Choroid plexus epithelial cell (primary cell): Measurements from ENCODE around the gene MTA1.

Experiments used
- DNase-seq: peaks from one replicate; pipeline ENCODE4 v3.0.0-alpha.2; 2010; ENCODE audit warnings: low read depth
- H3K4me3 ChIP-seq: 2 replicates; pipeline ENCODE4 v1.5.1; 2011; ENCODE audit warnings: low read depth, mild to moderate bottlenecking, control low read depth, low read length, moderate library complexity
- TF ChIP-seq, protein P1 (sequence below): conservative IDR thresholded peaks from 2 replicates; pipeline ENCODE4 v1.5.1; 2011; ENCODE audit warnings: low read depth, mild to moderate bottlenecking, control low read depth, inconsistent platforms, low read length, moderate library complexity

The MTA1 gene

GRCh38 chr14:105378873-105379685, 40.5 kb upstream of the MTA1 start:
- TF ChIP-seq, protein P1, sequence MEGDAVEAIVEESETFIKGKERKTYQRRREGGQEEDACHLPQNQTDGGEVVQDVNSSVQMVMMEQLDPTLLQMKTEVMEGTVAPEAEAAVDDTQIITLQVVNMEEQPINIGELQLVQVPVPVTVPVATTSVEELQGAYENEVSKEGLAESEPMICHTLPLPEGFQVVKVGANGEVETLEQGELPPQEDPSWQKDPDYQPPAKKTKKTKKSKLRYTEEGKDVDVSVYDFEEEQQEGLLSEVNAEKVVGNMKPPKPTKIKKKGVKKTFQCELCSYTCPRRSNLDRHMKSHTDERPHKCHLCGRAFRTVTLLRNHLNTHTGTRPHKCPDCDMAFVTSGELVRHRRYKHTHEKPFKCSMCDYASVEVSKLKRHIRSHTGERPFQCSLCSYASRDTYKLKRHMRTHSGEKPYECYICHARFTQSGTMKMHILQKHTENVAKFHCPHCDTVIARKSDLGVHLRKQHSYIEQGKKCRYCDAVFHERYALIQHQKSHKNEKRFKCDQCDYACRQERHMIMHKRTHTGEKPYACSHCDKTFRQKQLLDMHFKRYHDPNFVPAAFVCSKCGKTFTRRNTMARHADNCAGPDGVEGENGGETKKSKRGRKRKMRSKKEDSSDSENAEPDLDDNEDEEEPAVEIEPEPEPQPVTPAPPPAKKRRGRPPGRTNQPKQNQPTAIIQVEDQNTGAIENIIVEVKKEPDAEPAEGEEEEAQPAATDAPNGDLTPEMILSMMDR: no peak
- DNase-seq: no peak
- no peak overlapping the region for H3K4me3 ChIP-seq

DNA sequence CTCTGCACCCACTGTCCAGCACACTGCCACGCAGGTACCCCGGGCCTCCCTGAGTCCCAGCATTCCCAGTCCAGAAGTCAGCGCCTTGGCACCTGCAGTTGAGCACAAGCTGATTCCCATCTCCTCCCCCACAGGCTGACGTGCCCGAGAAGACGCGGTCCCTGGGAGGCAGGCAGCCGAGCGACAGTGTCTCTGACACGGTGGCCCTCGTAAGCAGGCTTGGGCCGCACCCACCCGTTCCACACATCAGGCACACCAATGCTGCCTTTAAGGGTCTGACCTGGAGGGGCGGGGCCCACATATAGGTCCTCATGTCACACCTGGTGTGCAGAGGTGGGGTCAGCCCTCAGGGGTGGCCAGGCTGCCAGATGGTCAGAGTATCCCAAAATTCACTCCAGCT, 39.7 kb upstream of the MTA1 start:
- DNase-seq: no peak
- TF ChIP-seq, protein P1: no peak

GRCh38 chr14:105380756-105381155, 38.9 kb upstream of the MTA1 start:
- H3K4me3 ChIP-seq: no peak overlapping the region
- no peak for DNase-seq
- TF ChIP-seq, protein P1: no peak

More for the DNA sequence above, 39.7 kb upstream of the MTA1 start:
- H3K4me3 ChIP-seq: no peak overlapping the region

GRCh38 chr14:105381446-105382342, 37.9 kb upstream of the MTA1 start:
- H3K4me3 ChIP-seq: no peak overlapping the region
- TF ChIP-seq, protein P1: no peak
- DNase-seq: no peak

DNA sequence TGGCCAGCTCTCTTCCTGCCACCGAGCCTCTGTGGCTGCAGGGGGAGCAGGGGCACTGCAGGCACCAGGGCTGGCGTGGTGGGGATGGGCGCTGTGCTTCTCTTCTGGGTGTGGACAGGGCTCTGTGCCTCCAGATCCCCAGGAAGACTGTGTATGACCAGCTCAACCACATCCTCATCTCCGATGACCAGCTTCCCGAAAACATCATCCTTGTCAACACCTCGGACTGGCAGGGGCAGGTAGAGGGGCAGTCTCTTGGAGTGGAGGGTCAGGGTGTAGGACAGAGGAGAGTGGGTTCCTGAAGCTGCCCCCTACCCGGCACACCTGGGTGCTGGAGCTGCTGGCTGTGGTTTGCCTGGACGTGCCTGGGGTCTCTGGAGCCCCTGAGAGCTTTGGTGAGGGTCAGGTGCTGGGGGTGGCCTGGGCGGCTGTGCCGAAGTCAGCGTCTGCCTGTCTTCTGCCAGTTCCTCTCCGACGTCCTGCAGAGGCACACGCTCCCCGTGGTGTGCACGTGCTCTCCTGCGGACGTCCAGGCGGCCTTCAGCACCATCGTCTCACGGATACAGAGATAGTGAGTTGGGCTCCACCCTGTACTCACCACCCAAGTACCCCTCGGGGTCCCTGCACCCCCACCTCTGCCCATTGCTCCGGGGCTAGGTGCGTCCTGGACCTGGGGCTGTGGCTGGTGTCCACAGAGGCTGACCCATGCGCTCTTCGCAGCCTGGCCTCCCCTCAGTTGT, 37.1 kb upstream of the MTA1 start:
- TF ChIP-seq, protein P1: no peak
- no peak for DNase-seq
- no peak overlapping the region for H3K4me3 ChIP-seq

DNA sequence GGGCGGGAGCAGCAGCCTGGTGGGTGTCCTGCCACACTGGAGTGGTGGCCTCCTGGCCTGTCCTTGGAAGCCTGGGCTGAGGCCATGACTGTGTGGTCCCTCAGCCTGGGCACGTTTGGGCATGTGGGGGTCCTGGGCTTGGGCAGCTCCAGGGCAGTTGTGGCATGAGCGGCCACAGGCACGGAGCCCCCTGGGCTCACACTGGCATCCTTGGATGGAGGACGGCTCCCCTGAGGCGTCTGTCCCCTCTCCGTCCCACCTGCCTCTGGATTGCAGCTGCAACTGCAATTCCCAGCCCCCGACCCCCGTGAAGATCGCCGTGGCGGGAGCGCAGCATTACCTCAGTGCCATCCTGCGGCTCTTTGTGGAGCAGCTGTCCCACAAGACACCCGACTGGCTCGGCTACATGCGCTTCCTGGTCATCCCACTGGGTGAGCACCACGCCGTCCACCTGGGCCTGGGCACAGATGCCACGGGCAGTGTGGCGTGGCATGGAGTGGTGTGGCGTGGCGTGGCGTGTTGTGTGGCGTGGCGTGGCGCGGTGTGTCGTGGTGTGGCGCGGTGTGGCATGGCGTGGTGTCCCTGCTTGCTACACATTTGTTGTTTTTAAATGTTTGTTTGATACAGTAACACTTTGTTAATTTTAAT, 36.4 kb upstream of the MTA1 start:
- no peak for DNase-seq
- H3K4me3 ChIP-seq: no peak overlapping the region
- TF ChIP-seq, protein P1: no peak
